Cardiac muscle cell (in vitro differentiated cells and primary cell): ENCODE measurements around the gene APOM. TPM values are rescaled to one million over a fixed set of nuclear protein-coding genes. Genes with fewer than 3 reads are reported as not detected.

Experiments used
- DNase-seq, 2 donors: peaks; one replicate each; pipeline versions ENCODE4 v3.0.0 to v3.0.0-alpha.2; 2010 to 2017; ENCODE audit warnings: low read depth in 1 of 2, low spot score in 1 of 2
- H3K27ac ChIP-seq: fragments of 200-600 bp; sonication (generic); 2 replicates; pipeline ENCODE4 v1.5.1; 2016
- H3K27me3 ChIP-seq: fragments of 200-600 bp; sonication (generic); 2 replicates; pipeline ENCODE4 v1.6.0; 2016; ENCODE audit warnings: control low read depth
- H3K36me3 ChIP-seq: fragments of 200-600 bp; sonication (generic); 2 replicates; pipeline ENCODE4 v1.5.1; 2016; ENCODE audit warnings: control low read depth
- H3K4me1 ChIP-seq: fragments of 200-600 bp; sonication (generic); 2 replicates; pipeline ENCODE4 v1.8.1; 2017; ENCODE audit warnings: low read depth, mild to moderate bottlenecking, mixed run types
- H3K4me3 ChIP-seq: fragments of 200-600 bp; sonication (generic); 2 replicates; pipeline ENCODE4 v1.5.1; 2016; ENCODE audit warnings: mild to moderate bottlenecking
- H3K9me3 ChIP-seq: fragments of 200-600 bp; sonication (generic); 2 replicates; pipeline ENCODE4 v1.5.1; 2017; ENCODE audit warnings: low read depth, mild to moderate bottlenecking, control low read depth
- polyA plus RNA-seq: library from polyadenylated mRNA; unstranded; fragments of >200 nt; fragmentation: Nextera tagmentation; extraction: Ambion mirVana; gene quantifications from 2 replicates; pipeline ENCODE4 v1.2.1, GENCODE V29; 2016
- total RNA-seq: library from RNA; depleted of rRNA; stranded (reverse); fragments of >200 nt; gene quantifications from 2 replicates; pipeline ENCODE4 v1.2.3, GENCODE V29; 2016
- TF ChIP-seq, protein P1 (sequence below): IDR thresholded peaks from 2 replicates; pipeline ENCODE4 v1.5.1; 2012; ENCODE audit warnings: low read depth, mild to moderate bottlenecking, low read length

The APOM gene
- total and polyA plus RNA-seq, 2 experiments from 2014 or later: 2.3 to 3.5 TPM

DNA sequence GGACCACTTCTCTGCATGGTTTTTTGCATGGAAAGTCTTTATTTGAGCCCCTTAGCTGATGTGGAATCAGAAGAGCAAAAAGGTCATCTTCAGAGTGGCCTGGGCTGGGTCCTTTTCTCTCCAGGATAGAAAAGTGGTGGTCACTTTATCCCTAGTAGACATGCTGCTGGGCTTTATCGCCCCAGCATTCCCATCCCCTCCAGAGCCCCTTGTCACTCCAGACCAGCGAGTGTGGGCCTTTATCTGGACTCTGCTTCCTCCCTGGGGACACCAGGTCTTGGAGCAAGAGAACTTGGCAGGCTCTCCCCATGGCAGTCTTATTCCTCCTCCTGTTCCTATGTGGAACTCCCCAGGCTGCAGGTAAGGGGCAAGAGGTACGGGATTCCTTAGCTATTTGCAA is 50.9 kb downstream of the APOM start, which contains the start of gene LY6G6F:
Gene LY6G6F (plus strand): TSS at position 268 of the 400 bp plus-strand sequence. CDS start 41 bp downstream, at position 309.
- Histone ChIP-seq H3K4me3 (no peak within 1 kb of the TSS), H3K27ac (no peak within 1 kb of the TSS), H3K36me3 (no peaks in the 10 kb centered on the region), H3K27me3 (no peaks in the 10 kb centered on the region), H3K4me1 (peaks cover 6% of the 10 kb centered on the region), H3K9me3 (no peaks in the 10 kb centered on the region)
- peak in 1 of 2 donors; percentile 62 for DNase-seq
- TF ChIP-seq, protein P1, sequence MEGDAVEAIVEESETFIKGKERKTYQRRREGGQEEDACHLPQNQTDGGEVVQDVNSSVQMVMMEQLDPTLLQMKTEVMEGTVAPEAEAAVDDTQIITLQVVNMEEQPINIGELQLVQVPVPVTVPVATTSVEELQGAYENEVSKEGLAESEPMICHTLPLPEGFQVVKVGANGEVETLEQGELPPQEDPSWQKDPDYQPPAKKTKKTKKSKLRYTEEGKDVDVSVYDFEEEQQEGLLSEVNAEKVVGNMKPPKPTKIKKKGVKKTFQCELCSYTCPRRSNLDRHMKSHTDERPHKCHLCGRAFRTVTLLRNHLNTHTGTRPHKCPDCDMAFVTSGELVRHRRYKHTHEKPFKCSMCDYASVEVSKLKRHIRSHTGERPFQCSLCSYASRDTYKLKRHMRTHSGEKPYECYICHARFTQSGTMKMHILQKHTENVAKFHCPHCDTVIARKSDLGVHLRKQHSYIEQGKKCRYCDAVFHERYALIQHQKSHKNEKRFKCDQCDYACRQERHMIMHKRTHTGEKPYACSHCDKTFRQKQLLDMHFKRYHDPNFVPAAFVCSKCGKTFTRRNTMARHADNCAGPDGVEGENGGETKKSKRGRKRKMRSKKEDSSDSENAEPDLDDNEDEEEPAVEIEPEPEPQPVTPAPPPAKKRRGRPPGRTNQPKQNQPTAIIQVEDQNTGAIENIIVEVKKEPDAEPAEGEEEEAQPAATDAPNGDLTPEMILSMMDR: no peak

DNA sequence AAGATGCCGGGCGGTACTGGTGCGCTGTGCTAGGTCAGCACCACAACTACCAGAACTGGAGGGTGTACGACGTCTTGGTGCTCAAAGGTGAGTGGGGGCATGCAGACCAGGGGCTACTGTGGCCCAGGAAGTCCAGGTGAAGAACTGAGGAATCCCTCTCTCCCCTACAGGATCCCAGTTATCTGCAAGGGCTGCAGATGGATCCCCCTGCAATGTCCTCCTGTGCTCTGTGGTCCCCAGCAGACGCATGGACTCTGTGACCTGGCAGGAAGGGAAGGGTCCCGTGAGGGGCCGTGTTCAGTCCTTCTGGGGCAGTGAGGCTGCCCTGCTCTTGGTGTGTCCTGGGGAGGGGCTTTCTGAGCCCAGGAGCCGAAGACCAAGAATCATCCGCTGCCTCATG is 52.0 kb downstream of the APOM start:
- H3K36me3 ChIP-seq: no peaks in the 10 kb centered on the region

More for the DNA sequence above, 52.0 kb downstream of the APOM start:
- no peak overlapping the region for H3K4me3 ChIP-seq
- H3K27me3 ChIP-seq: no peaks in the 10 kb centered on the region
- no peaks in the 10 kb centered on the region for H3K4me1 ChIP-seq
- DNase-seq: no peak
- H3K9me3 ChIP-seq: no peaks in the 10 kb centered on the region
- H3K27ac ChIP-seq: no peak overlapping the region
- TF ChIP-seq, protein P1: no peak

Other genes starting within 250 kb of the APOM start
Only the 30 nearest of the 37 such genes appear.
- 2.2 and 3.6 TPM in 2 replicates for gene MICB, start 157.7 kb upstream of the APOM start, total RNA-seq
- 0.64 and 0.99 TPM in 2 replicates for gene MICB, start 157.7 kb upstream of the APOM start, polyA plus RNA-seq
- not detected in 2 replicates for gene MCCD1, start 126.9 kb upstream of the APOM start, total RNA-seq
- not detected in 2 replicates for gene MCCD1, start 126.9 kb upstream of the APOM start, polyA plus RNA-seq
- gene DDX39B, start 113.9 kb upstream of the APOM start, total RNA-seq: 371 and 455 TPM in 2 replicates
- 321 and 373 TPM in 2 replicates for gene DDX39B, start 113.9 kb upstream of the APOM start, polyA plus RNA-seq
- 21.2 and 28.8 TPM in 2 replicates for gene ATP6V1G2, start 109.3 kb upstream of the APOM start, total RNA-seq
- 32.7 and 40.2 TPM in 2 replicates for gene ATP6V1G2, start 109.3 kb upstream of the APOM start, polyA plus RNA-seq
- gene NFKBIL1, start 108.3 kb upstream of the APOM start, total RNA-seq: 43.6 and 51.2 TPM in 2 replicates
- gene NFKBIL1, start 108.3 kb upstream of the APOM start, polyA plus RNA-seq: 38.4 and 47.1 TPM in 2 replicates
- not detected in 2 replicates for gene LTA, start 83.6 kb upstream of the APOM start, total RNA-seq
- gene LTA, start 83.6 kb upstream of the APOM start, polyA plus RNA-seq: not detected in 2 replicates
- gene TNF, start 80.3 kb upstream of the APOM start, total RNA-seq: not detected in 2 replicates
- 0.14 TPM in 1 of 2 replicates, not detected in the other for gene TNF, start 80.3 kb upstream of the APOM start, polyA plus RNA-seq
- 0.70 TPM in 1 of 2 replicates, not detected in the other for gene LTB, start 73.5 kb upstream of the APOM start, total RNA-seq
- 0.61 and 1.5 TPM in 2 replicates for gene LTB, start 73.5 kb upstream of the APOM start, polyA plus RNA-seq
- 1.7 TPM in 1 of 2 replicates, not detected in the other for gene LST1, start 69.6 kb upstream of the APOM start, total RNA-seq
- 1.6 TPM in 1 of 2 replicates, not detected in the other for gene LST1, start 69.6 kb upstream of the APOM start, polyA plus RNA-seq
- not detected in 2 replicates for gene NCR3, start 62.9 kb upstream of the APOM start, total RNA-seq
- gene NCR3, start 62.9 kb upstream of the APOM start, polyA plus RNA-seq: not detected in 2 replicates
- gene AIF1, start 40.7 kb upstream of the APOM start, total RNA-seq: 1.2 TPM in 1 of 2 replicates, not detected in the other
- gene AIF1, start 40.7 kb upstream of the APOM start, polyA plus RNA-seq: 1.4 and 1.6 TPM in 2 replicates
- gene PRRC2A, start 35.2 kb upstream of the APOM start, total RNA-seq: 144 and 208 TPM in 2 replicates
- 70.2 and 103 TPM in 2 replicates for gene PRRC2A, start 35.2 kb upstream of the APOM start, polyA plus RNA-seq
- gene BAG6, start 3.2 kb upstream of the APOM start, total RNA-seq: 494 and 510 TPM in 2 replicates
- gene BAG6, start 3.2 kb upstream of the APOM start, polyA plus RNA-seq: 115 TPM in 2 replicates
- gene C6orf47, start 4.9 kb downstream of the APOM start, total RNA-seq: 24.5 and 27.4 TPM in 2 replicates
- 22.0 and 29.2 TPM in 2 replicates for gene C6orf47, start 4.9 kb downstream of the APOM start, polyA plus RNA-seq
- gene GPANK1, start 9.1 kb downstream of the APOM start, total RNA-seq: 28.8 and 36.2 TPM in 2 replicates
- 27.5 and 37.2 TPM in 2 replicates for gene GPANK1, start 9.1 kb downstream of the APOM start, polyA plus RNA-seq
- gene CSNK2B, start 10.2 kb downstream of the APOM start, total RNA-seq: 310 and 375 TPM in 2 replicates
- gene CSNK2B, start 10.2 kb downstream of the APOM start, polyA plus RNA-seq: 277 and 280 TPM in 2 replicates
- 3.9 and 6.8 TPM in 2 replicates for gene LY6G5B, start 14.1 kb downstream of the APOM start, total RNA-seq
- 13.2 and 16.5 TPM in 2 replicates for gene LY6G5B, start 14.1 kb downstream of the APOM start, polyA plus RNA-seq
- gene LY6G5C, start 25.2 kb downstream of the APOM start, total RNA-seq: 0.54 and 1.2 TPM in 2 replicates
- gene LY6G5C, start 25.2 kb downstream of the APOM start, polyA plus RNA-seq: 5.0 and 9.0 TPM in 2 replicates
- gene ABHD16A, start 47.4 kb downstream of the APOM start, total RNA-seq: 48.0 and 66.3 TPM in 2 replicates
- 61.5 and 65.1 TPM in 2 replicates for gene ABHD16A, start 47.4 kb downstream of the APOM start, polyA plus RNA-seq
- not detected in 2 replicates for gene LY6G6F, start 51.0 kb downstream of the APOM start, total RNA-seq
- gene LY6G6F, start 51.0 kb downstream of the APOM start, polyA plus RNA-seq: not detected in 2 replicates
- gene LY6G6D, start 59.5 kb downstream of the APOM start, total RNA-seq: not detected in 2 replicates
- gene LY6G6D, start 59.5 kb downstream of the APOM start, polyA plus RNA-seq: not detected in 2 replicates
- gene LY6G6C, start 65.9 kb downstream of the APOM start, total RNA-seq: not detected in 2 replicates
- gene LY6G6C, start 65.9 kb downstream of the APOM start, polyA plus RNA-seq: 0.24 TPM in 1 of 2 replicates, not detected in the other
- gene MPIG6B, start 67.5 kb downstream of the APOM start, total RNA-seq: not detected in 2 replicates
- gene MPIG6B, start 67.5 kb downstream of the APOM start, polyA plus RNA-seq: not detected in 2 replicates
- 134 and 138 TPM in 2 replicates for gene DDAH2, start 73.4 kb downstream of the APOM start, total RNA-seq
- gene DDAH2, start 73.4 kb downstream of the APOM start, polyA plus RNA-seq: 154 and 170 TPM in 2 replicates
- 226 and 274 TPM in 2 replicates for gene CLIC1, start 80.6 kb downstream of the APOM start, total RNA-seq
- gene CLIC1, start 80.6 kb downstream of the APOM start, polyA plus RNA-seq: 318 and 326 TPM in 2 replicates
- 6.6 and 39.4 TPM in 2 replicates for gene MSH5, start 84.1 kb downstream of the APOM start, total RNA-seq
- gene MSH5, start 84.1 kb downstream of the APOM start, polyA plus RNA-seq: 7.4 and 16.4 TPM in 2 replicates
- 3.9 and 11.6 TPM in 2 replicates for gene SAPCD1, start 106.8 kb downstream of the APOM start, total RNA-seq
- gene SAPCD1, start 106.8 kb downstream of the APOM start, polyA plus RNA-seq: 2.1 and 4.2 TPM in 2 replicates
- 16.1 and 24.7 TPM in 2 replicates for gene VWA7, start 121.4 kb downstream of the APOM start, total RNA-seq
- 9.9 and 12.3 TPM in 2 replicates for gene VWA7, start 121.4 kb downstream of the APOM start, polyA plus RNA-seq
- 46.3 and 49.7 TPM in 2 replicates for gene VARS1, start 139.9 kb downstream of the APOM start, total RNA-seq
- gene VARS1, start 139.9 kb downstream of the APOM start, polyA plus RNA-seq: 51.5 and 63.9 TPM in 2 replicates
- 58.9 and 64.2 TPM in 2 replicates for gene LSM2, start 151.1 kb downstream of the APOM start, total RNA-seq
- gene LSM2, start 151.1 kb downstream of the APOM start, polyA plus RNA-seq: 76.8 and 88.6 TPM in 2 replicates